PFSK-1 (cell line): ENCODE data around the gene CEMIP.

Source experiments
- FOXP2 ChIP-seq: optimal IDR thresholded peaks from 2 replicates; pipeline ENCODE3; 2011; ENCODE audit warnings: borderline replicate concordance, control low read depth, inconsistent platforms; ENCODE audit not compliant: insufficient read depth; ENCODE audit errors: extremely low read length, extremely low read depth
- POLR2AphosphoS5 ChIP-seq: IDR thresholded peaks from 2 replicates; pipeline ENCODE4 v1.6.1; 2012; ENCODE audit warnings: low read depth, mild to moderate bottlenecking, control low read depth, low read length, moderate library complexity
- SIN3A ChIP-seq: IDR thresholded peaks from 2 replicates; pipeline ENCODE4 v1.6.1; 2012; ENCODE audit warnings: mild to moderate bottlenecking, low read length, moderate library complexity, borderline replicate concordance; ENCODE audit not compliant: insufficient read depth
- TAF1 ChIP-seq: IDR thresholded peaks from 2 replicates; pipeline ENCODE4 v1.6.1; 2012; ENCODE audit warnings: low read length, control low read depth, borderline replicate concordance; ENCODE audit not compliant: insufficient read depth
- TF ChIP-seq, protein P1 (sequence below), 2 experiments: IDR thresholded peaks; 2 replicates each; pipeline versions ENCODE4 v1.6.1 to v1.8.0; 2011 to 2012; ENCODE audit warnings: low read depth in 2 of 2, low read length in 2 of 2, control low read depth in 1 of 2, inconsistent platforms in 1 of 2, mild to moderate bottlenecking in 1 of 2, moderate library complexity in 1 of 2; ENCODE audit not compliant: insufficient read depth in 1 of 2

The CEMIP gene

DNA sequence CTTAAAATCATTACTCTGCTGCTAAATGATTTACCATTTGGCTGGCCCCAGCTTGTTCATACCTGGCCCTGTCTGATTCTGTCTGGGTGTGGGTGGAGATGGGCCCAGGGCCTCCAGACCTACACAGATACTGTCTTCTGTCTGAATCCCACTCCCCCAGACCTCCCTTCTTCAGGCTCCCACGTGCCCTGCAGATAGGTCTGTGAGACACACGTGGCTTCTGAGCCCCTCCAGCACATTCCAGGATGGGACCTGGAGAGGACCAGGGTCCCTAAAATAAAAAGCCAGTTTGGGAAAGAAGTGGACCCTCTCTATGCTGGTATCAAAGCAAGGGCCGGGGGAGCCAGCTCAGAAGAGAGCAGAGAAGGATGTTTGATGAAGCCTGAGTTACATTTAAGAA is 14.6 kb upstream of the CEMIP start:
- TF ChIP-seq, protein P1, sequence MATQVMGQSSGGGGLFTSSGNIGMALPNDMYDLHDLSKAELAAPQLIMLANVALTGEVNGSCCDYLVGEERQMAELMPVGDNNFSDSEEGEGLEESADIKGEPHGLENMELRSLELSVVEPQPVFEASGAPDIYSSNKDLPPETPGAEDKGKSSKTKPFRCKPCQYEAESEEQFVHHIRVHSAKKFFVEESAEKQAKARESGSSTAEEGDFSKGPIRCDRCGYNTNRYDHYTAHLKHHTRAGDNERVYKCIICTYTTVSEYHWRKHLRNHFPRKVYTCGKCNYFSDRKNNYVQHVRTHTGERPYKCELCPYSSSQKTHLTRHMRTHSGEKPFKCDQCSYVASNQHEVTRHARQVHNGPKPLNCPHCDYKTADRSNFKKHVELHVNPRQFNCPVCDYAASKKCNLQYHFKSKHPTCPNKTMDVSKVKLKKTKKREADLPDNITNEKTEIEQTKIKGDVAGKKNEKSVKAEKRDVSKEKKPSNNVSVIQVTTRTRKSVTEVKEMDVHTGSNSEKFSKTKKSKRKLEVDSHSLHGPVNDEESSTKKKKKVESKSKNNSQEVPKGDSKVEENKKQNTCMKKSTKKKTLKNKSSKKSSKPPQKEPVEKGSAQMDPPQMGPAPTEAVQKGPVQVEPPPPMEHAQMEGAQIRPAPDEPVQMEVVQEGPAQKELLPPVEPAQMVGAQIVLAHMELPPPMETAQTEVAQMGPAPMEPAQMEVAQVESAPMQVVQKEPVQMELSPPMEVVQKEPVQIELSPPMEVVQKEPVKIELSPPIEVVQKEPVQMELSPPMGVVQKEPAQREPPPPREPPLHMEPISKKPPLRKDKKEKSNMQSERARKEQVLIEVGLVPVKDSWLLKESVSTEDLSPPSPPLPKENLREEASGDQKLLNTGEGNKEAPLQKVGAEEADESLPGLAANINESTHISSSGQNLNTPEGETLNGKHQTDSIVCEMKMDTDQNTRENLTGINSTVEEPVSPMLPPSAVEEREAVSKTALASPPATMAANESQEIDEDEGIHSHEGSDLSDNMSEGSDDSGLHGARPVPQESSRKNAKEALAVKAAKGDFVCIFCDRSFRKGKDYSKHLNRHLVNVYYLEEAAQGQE (IDR thresholded peaks at IDR 0.05; ENCODE audit: insufficient read depth in 1 of 2, low read depth in 2 of 2, low read length in 2 of 2): no peak
- TF ChIP-seq FOXP2 (no peak), TAF1 (no peak), SIN3A (no peak), POLR2AphosphoS5 (no peak)

DNA sequence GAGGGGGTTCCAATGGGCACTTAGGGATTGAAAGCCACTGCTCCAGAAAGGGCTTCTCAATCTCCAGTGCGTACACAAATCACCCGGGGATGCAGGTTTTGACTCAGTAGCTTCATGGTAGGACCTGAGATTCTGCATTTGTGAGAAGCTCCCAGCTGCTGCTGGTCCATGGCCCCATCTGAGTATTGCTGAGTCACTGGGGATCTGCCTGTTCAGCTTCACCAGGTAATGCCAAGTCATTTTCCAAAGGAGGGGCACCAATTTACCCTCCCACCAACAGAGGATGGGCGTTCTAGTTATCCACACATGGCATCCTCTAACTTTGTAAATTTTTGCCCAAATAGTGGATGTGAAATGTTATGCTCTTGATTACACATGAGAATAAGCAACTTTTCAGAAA is 12.9 kb upstream of the CEMIP start:
- no peak for TF ChIP-seq FOXP2
- TF ChIP-seq, protein P1 (IDR thresholded peaks at IDR 0.05; ENCODE audit: insufficient read depth in 1 of 2, low read depth in 2 of 2, low read length in 2 of 2): no peak
- TF ChIP-seq POLR2AphosphoS5: no peak
- TF ChIP-seq TAF1: no peak
- no peak for TF ChIP-seq SIN3A

DNA sequence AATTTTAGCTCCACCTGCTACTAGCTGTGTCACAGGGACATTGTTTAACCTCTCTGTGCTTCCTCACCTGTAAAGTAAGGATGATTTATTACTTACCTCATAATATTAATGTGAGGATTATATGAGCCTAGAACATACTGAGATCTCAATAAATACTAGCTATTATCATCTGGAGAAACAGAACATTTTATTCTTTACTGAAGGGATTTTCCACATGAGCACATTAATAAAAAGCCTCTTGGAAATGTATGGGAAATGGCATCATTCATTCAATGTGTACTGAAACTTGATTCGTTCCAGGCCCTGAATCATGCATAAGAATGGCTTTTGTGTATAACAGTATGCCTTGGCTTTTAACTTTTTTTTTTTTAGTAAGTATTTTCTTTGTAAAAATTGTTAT is 11.0 kb upstream of the CEMIP start:
- TF ChIP-seq TAF1: no peak
- no peak for TF ChIP-seq POLR2AphosphoS5
- no peak for TF ChIP-seq FOXP2
- TF ChIP-seq SIN3A: no peak
- TF ChIP-seq, protein P1 (IDR thresholded peaks at IDR 0.05; ENCODE audit: insufficient read depth in 1 of 2, low read depth in 2 of 2, low read length in 2 of 2): no peak

DNA sequence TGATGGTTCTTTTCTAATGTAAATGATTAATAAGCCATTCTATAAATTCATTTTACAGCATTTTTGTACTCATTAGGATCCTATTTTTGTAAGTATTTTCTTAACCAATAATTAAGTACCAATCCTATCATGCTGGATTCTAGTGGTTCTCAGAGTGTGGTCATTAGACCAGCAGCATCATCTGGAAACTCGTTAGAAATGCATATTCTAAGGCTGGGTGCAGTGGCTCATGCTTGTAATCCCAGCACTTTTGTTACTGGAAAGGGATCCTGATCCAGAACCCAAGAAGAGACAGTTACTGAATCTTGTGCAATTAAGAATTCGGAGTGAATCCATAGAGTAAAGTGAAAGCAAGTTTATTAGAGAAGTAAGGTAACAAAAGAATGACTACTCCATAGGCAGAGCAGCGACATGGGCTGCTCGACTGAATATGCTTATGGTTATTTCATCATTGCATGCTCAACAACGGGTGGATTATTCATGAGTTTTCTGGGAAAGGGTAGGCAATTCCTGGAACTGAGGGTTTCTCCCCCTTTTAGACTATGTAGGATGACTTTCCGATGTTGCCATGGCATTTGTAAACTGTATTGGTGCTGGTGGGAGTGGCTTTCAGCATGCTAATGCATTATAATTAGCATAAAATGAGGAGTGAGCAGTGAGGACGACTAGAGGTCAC is 9.9 kb upstream of the CEMIP start:
- TF ChIP-seq FOXP2: no peak

DNA sequence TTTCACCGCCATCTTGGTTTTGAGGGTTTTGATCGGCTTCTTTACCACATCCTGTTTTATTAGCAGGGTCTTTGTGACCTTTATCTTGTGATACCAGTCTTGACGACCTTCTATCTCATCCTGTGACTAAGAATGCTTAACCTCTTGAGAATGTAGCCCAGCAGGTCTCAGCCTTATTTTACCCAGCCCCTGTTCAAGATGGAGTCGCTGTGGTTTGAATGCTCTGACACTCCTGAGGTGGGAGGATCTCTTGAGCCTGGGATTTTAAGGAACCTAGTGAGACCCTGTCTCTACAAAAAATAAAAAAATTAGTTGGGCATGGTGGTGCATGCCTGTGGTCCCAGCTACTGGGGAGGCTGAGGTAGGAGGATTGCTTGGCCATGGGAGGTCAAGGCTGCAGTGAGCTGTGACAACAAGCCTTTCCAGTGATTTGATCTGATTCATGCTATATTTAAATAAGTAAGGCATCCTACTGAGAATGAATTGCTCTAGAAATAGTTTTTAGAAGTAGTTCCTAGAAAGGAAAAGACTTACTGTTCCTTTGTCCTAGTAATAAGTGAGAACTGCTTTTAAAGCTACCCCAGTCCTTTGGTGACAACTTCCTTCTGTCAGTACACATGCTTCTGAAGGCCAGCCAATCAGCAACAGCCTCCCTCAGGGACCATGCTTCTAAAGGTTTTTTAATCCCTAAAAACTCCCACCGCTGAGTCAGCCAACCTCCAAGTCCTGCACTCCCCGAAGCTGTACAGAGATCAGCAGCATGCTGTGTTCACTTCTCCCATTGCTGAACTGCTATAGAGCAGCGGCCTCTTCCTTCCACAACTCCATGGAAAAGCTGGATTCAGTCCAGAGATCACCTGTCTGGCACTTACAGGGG is 9.1 kb upstream of the CEMIP start:
- TF ChIP-seq, protein P1 (IDR thresholded peaks at IDR 0.05; ENCODE audit: insufficient read depth in 1 of 2, low read depth in 2 of 2, low read length in 2 of 2): no peak
- TF ChIP-seq FOXP2: no peak
